ENCODE measurements around the gene SPDYA. TPM values are rescaled to one million over a fixed set of nuclear protein-coding genes. Genes with fewer than 3 reads are reported as not detected.

The SPDYA gene
- total RNA-seq, 2 experiments from 2014 or later, result 1.3 to 1.4 TPM

GRCh38 chr2:28796620-28797019 lies 14.0 kb upstream of the SPDYA start:
- H3K9me3 Mint-ChIP-seq, result peaks cover 8% of the 10 kb centered on the region
- ATAC-seq (no peak), DNase-seq (no peak)
- H3K4me3 Mint-ChIP-seq, result no peak overlapping the region
- H3K27ac Mint-ChIP-seq, result peak overlapping the region; percentile 29
- ChIA-PET POLR2A (no interaction called here), CTCF (no interaction called here)
- TF ChIP-seq CTCF (IDR thresholded peaks at IDR 0.05), result no peak
- H3K4me1 Mint-ChIP-seq (ENCODE audit: low read depth), result peaks cover 33% of the 10 kb centered on the region
- H3K27me3 Mint-ChIP-seq, result no peaks in the 10 kb centered on the region
- H3K36me3 Mint-ChIP-seq (ENCODE audit: low read depth), result peaks cover 63% of the 10 kb centered on the region
- intact Hi-C loops (cut with micrococcal nuclease), result no loop called here

- no peaks in the 10 kb centered on the region for H3K9me3 Mint-ChIP-seq
- no peaks in the 10 kb centered on the region for H3K27me3 Mint-ChIP-seq
- intact Hi-C loops (cut with micrococcal nuclease), result no loop called here
Observed at GRCh38 chr2:28801726-28802125, 8.9 kb upstream of the SPDYA start.

GRCh38 chr2:28802975-28803429 lies 7.6 kb upstream of the SPDYA start:
- POLR2A ChIA-PET, result no interaction called here
- Mint-ChIP-seq H3K36me3 (ENCODE audit: low read depth) (peaks cover 40% of the 10 kb centered on the region), H3K4me3 (no peak overlapping the region), H3K27ac (peak overlapping the region; percentile 46), H3K4me1 (ENCODE audit: low read depth) (peaks cover 2% of the 10 kb centered on the region), H3K9me3 (no peaks in the 10 kb centered on the region), H3K27me3 (no peaks in the 10 kb centered on the region)
- CTCF ChIA-PET, result interaction anchor here (1.1 kb wide), 1 partner anchor 8 kb away, joined by 3 read pairs; no protein-coding TSS in a partner anchor
- ATAC-seq, result no peak
- no peak for TF ChIP-seq CTCF (IDR thresholded peaks at IDR 0.05)
- intact Hi-C loops (cut with micrococcal nuclease), result no loop called here
- no peak for DNase-seq

More at GRCh38 chr2:28801726-28802125, 8.9 kb upstream of the SPDYA start:
- peaks cover 13% of the 10 kb centered on the region for H3K4me1 Mint-ChIP-seq (ENCODE audit: low read depth)
- ATAC-seq (no peak), DNase-seq (no peak)
- H3K27ac Mint-ChIP-seq, result no peak overlapping the region
- H3K4me3 Mint-ChIP-seq, result no peak overlapping the region
- peaks cover 51% of the 10 kb centered on the region for H3K36me3 Mint-ChIP-seq (ENCODE audit: low read depth)
- TF ChIP-seq CTCF (IDR thresholded peaks at IDR 0.05), result no peak
- ChIA-PET CTCF (interaction anchor here (0.8 to 1.4 kb wide), 4 partner anchors 10 to 207 kb away, joined by 3 to 7 read pairs (median 4); no protein-coding TSS in a partner anchor), POLR2A (interaction anchor here (0.8 to 1.8 kb wide), 2 partner anchors 10 to 207 kb away, joined by 3 to 5 read pairs; no protein-coding TSS in a partner anchor)

- ATAC-seq (no peak), DNase-seq (no peak)
- POLR2A ChIA-PET, result interaction anchor here (1.5 to 2.1 kb wide), 3 partner anchors 10 to 59 kb away, joined by 4 to 6 read pairs (median 5); no protein-coding TSS in a partner anchor
- CTCF ChIA-PET, result interaction anchor here (1.0 to 2.8 kb wide), 5 partner anchors 9 to 244 kb away, joined by 3 to 15 read pairs (median 9); no protein-coding TSS in a partner anchor
- intact Hi-C loops (cut with micrococcal nuclease), result no loop called here
- H3K36me3 Mint-ChIP-seq (ENCODE audit: low read depth), result peaks cover 9% of the 10 kb centered on the region
- no peaks in the 10 kb centered on the region for H3K9me3 Mint-ChIP-seq
- H3K27me3 Mint-ChIP-seq, result peaks cover 1% of the 10 kb centered on the region
- peak overlapping the region; percentile 25 for H3K27ac Mint-ChIP-seq
- H3K4me1 Mint-ChIP-seq (ENCODE audit: low read depth), result peaks cover 10% of the 10 kb centered on the region
- peak overlapping the region; percentile 67 for H3K4me3 Mint-ChIP-seq
- no peak for TF ChIP-seq CTCF (IDR thresholded peaks at IDR 0.05)
Observed at GRCh38 chr2:28809927-28810326, 707 bp upstream of the SPDYA start.

GRCh38 chr2:28818053-28818452 lies 7.4 kb downstream of the SPDYA start:
- CTCF ChIA-PET, result no interaction called here
- peak; percentile 20 for ATAC-seq
- Mint-ChIP-seq H3K36me3 (ENCODE audit: low read depth) (no peaks in the 10 kb centered on the region), H3K27ac (no peak overlapping the region), H3K9me3 (no peaks in the 10 kb centered on the region), H3K4me3 (no peak overlapping the region), H3K4me1 (ENCODE audit: low read depth) (peaks cover 7% of the 10 kb centered on the region), H3K27me3 (no peaks in the 10 kb centered on the region)
- DNase-seq, result no peak
- POLR2A ChIA-PET, result no interaction called here
- intact Hi-C loops (cut with micrococcal nuclease), result no loop called here
- TF ChIP-seq CTCF (IDR thresholded peaks at IDR 0.05), result no peak
